VCaP (cell line): Measurements from ENCODE around the gene EPB41L4B.
"Not testable (repeated sequence)": the region's sequence is repeated elsewhere in the genome, so short reads cannot be mapped to it uniquely, and the experiment has no call there.

ENCODE experiments used
- H3K27ac ChIP-seq: fragments of 450-650 bp; 2 replicates; pipeline ENCODE4 v1.5.1; 2017
- TF ChIP-seq, protein P1 (sequence below): fragments of 450-650 bp; conservative IDR thresholded peaks from 2 replicates; pipeline ENCODE4 v1.5.1; 2017; ENCODE audit warnings: mild to moderate bottlenecking, moderate library complexity

EPB41L4B gene

DNA sequence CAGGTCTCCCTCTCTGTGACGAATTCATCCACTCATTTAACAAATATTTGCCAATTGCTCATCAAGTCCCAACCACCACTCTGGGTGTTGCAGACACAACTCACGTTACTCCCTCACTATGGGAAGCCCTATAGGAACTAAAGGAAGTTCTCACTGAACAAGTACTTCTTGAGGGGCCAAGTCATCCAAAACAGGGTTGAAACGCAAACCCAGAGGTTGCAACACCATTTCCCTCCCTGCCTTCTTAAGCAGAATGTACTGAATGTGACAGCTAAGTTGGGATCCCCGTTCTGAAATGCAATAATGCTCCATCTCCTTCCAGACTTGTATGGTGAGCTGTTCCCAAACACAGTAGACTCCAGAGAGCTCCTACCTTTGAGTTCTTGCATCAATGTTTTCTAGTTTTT is 34.3 kb downstream of the EPB41L4B start:
- peak overlapping the region; percentile 41 for H3K27ac ChIP-seq
- TF ChIP-seq, protein P1, sequence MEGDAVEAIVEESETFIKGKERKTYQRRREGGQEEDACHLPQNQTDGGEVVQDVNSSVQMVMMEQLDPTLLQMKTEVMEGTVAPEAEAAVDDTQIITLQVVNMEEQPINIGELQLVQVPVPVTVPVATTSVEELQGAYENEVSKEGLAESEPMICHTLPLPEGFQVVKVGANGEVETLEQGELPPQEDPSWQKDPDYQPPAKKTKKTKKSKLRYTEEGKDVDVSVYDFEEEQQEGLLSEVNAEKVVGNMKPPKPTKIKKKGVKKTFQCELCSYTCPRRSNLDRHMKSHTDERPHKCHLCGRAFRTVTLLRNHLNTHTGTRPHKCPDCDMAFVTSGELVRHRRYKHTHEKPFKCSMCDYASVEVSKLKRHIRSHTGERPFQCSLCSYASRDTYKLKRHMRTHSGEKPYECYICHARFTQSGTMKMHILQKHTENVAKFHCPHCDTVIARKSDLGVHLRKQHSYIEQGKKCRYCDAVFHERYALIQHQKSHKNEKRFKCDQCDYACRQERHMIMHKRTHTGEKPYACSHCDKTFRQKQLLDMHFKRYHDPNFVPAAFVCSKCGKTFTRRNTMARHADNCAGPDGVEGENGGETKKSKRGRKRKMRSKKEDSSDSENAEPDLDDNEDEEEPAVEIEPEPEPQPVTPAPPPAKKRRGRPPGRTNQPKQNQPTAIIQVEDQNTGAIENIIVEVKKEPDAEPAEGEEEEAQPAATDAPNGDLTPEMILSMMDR, result no peak

DNA sequence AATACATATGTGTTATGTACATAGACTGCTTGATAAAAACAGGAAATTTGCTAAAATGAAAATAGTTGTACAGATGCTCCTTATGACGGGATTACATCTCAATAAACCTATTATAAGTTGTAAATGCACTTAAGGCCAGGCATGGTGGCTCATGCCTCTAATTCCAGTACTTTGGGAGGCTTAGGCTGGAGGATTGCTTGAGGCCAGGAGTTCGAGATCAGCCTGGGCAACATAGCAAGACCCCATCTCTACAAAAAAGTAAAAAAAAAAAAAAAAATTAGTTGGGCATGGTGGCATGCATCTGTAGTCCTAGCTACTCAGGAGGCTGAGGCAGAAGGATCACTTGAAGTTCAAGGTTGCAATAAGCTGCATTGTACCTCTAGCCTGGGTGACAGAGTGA is 37.2 kb downstream of the EPB41L4B start:
- H3K27ac ChIP-seq, result not testable (repeated sequence)

DNA sequence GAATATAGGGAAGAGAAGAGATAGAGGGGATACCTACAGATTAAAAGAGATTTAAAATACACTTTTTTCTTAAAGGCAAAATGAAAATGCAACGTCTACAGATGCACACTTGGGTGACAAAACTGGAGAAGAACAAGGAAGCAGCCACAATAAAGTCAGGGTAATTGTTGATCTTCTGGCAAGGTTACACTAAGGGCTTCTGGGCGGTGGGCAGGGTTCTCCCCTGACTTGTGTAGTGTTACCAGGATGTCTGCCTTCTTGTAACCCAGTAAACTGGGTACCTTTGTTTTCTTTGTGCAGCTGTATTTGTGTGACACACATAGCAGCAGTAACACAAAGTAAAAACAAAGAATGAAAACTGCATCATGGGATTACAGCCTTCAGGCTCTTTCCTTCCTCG is 37.8 kb downstream of the EPB41L4B start:
- TF ChIP-seq, protein P1, result no peak

DNA sequence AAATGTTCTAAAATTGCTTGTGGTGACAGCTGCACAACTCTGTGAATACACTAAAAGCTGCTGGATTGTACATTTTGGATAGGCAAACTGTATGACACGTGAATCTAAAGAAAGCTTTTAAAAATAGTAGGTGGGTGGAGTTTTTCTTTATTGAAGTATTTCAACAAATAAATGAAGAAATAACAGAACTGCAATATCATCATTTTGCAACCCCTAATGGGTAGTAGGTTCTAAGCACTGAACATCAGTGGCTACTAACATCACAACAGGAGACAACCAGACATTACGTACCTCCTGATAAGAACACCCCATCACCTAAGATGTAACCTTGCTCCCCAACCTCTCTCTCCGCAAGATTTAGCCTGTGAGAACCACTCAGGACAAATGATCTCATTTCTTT is 38.6 kb downstream of the EPB41L4B start:
- no peak overlapping the region for H3K27ac ChIP-seq
- TF ChIP-seq, protein P1, result no peak

More for the DNA sequence above, 37.8 kb downstream of the EPB41L4B start:
- no peak overlapping the region for H3K27ac ChIP-seq

DNA sequence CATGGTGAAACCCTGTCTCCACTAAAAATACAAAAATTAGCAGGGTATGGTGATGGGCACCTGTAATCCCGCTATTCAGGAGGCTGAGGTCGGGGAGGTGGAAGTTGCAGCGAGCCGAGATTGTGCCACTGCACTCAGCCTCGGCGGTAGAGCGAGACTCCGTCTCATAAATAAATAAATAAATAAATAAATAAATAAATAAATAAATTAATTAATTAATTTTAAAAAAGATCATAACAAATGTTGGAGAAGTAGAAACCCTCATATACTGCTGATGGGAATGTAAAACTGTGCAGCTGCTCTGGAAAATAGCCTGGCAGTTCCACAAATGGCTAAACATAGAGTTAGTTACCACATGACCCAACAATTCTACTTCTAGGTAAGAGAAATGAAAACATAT is 39.3 kb downstream of the EPB41L4B start:
- TF ChIP-seq, protein P1, result no peak

DNA sequence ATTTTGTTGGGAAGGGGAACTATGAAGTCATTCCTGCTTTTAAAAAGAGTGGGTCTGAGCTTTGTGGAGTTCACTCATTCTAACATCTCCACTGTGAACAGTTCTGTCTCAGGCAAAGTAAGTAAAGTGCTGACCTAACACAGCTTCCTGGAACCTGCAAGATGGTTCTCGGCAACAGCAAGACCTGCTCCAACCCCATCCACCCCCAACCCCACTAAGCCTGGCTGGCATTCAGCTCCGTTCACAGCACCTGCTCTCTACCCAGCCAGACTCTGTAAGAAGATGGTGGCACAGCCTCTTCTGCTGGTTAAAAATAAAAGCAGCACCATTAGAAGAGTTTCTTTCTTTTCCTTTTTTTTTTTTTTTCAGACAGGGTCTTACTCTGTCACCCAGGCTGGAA is 42.0 kb downstream of the EPB41L4B start:
- TF ChIP-seq, protein P1, result no peak

More for the DNA sequence above, 39.3 kb downstream of the EPB41L4B start:
- no peak overlapping the region for H3K27ac ChIP-seq

DNA sequence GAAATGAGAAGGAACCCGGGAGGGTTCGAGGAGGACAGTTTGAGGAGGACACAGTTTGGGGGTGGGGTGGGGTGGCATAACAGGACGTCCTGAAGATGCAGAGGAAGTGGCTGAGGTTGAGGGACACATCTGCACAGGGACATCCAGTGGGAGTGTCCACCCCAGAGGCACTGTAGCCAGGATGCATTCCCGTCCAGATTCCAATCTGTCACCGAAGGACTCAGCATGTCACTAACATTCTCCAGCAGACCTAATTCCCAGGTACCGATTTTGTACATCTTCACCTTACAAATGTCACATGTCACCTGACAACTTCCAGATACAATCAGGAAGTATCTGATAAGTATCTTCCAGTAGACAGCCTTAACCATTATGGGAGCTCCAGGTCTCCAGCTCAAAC is 42.6 kb downstream of the EPB41L4B start:
- no peak overlapping the region for H3K27ac ChIP-seq
- TF ChIP-seq, protein P1, result no peak

More for the DNA sequence above, 42.0 kb downstream of the EPB41L4B start:
- H3K27ac ChIP-seq, result no peak overlapping the region

DNA sequence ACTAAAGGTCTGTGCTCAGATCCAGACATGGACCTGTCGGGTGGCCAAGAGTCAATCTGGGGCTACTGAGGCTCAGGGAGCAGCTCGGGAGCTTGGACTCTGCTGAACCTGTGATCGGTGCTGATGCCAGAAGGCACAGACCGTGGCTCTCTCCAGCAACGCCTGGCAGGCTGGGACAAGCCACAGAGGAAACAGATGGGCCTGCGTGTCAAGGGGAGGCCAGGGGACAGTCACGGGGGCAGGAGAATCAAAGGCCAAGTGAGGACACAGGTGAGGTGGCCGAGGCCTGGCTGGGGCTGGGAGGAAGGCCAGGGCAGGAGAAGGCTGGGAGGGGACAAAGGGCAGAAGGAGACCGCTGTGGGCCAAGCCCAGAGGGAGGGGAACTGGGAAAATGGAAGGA is 43.4 kb downstream of the EPB41L4B start:
- H3K27ac ChIP-seq, result no peak overlapping the region
- TF ChIP-seq, protein P1, result no peak
